ENCODE data around the gene MMP10. TPM values are rescaled to one million over a fixed set of nuclear protein-coding genes. Genes with fewer than 3 reads are reported as not detected.

Gene MMP10
- total RNA-seq, 1 donor from 2014 or later: not detected

DNA sequence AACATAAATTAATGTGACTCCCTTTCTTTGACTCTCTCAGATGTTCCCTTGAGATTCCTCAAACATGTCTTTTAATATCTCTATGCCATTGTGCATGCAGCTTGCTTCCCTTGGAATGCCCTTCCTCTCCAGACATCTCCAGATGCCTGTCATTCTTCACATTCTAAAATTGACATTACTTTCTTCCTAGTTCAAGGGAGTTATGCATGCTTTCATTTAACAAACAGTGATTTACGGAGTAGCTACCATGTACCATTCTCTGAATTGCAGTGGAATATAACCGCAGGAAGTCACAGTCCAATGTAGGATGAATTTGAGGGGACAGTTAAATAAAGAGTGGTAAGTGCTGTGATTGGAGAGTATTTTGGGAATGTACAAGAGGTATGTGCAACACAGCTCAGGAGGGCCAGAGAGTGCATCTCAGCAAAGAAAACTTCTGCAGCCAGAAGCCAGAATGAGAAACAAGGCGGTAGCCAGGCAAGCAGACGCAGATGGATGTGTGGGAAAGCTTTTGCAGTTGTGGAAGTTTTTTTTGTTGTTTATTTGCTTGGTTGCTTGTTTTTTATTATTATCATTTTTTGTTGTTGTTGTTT is 18.7 kb downstream of the MMP10 start:
- Mint-ChIP-seq H3K4me3 (ENCODE audit: low read depth) (no peak overlapping the region), H3K36me3 (ENCODE audit: insufficient read depth) (peaks cover 2% of the 10 kb centered on the region), H3K27me3 (no peaks in the 10 kb centered on the region), H3K4me1 (ENCODE audit: low read depth) (peaks cover 19% of the 10 kb centered on the region), H3K9me3 (ENCODE audit: low read depth) (no peaks in the 10 kb centered on the region), H3K27ac (no peak overlapping the region)
- TF ChIP-seq, protein P1, sequence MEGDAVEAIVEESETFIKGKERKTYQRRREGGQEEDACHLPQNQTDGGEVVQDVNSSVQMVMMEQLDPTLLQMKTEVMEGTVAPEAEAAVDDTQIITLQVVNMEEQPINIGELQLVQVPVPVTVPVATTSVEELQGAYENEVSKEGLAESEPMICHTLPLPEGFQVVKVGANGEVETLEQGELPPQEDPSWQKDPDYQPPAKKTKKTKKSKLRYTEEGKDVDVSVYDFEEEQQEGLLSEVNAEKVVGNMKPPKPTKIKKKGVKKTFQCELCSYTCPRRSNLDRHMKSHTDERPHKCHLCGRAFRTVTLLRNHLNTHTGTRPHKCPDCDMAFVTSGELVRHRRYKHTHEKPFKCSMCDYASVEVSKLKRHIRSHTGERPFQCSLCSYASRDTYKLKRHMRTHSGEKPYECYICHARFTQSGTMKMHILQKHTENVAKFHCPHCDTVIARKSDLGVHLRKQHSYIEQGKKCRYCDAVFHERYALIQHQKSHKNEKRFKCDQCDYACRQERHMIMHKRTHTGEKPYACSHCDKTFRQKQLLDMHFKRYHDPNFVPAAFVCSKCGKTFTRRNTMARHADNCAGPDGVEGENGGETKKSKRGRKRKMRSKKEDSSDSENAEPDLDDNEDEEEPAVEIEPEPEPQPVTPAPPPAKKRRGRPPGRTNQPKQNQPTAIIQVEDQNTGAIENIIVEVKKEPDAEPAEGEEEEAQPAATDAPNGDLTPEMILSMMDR (IDR thresholded peaks at IDR 0.05; ENCODE audit: unreplicated experiment): no peak
- DNase-seq (ENCODE audit: low spot score, unreplicated experiment): no peak

DNA sequence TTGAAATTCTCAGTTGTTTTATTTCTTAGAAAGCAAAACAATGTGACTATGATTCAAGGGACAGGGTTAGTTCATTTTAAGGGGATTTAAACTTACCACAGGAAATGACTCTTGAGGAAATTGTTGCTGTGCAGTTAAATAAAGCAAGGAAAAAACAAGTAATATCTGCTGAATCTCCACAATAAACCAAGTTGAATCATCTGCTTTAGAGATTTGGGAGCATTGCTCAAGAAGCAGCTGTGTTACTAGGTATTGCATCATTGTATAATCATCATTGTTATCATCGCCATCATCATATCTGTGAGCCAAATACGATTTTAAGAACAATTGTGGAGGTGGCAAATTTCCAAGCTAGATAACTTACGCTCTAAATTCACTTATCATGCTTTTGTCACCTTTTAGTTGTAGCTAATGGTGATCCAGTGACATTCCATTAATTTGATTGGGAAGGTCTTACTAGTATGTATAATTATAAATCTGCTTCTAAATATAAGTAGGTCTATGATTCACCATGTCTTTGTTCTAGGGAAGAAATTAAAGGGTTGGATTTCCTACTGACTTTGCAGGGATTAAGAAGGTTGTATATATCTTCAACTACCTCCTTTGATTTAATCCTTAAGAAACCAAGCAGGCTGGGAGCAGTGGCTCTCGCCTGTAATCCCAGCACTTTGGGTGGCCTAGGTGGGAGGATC is 19.9 kb downstream of the MMP10 start:
- Mint-ChIP-seq H3K36me3 (ENCODE audit: insufficient read depth) (peaks cover 2% of the 10 kb centered on the region), H3K27ac (no peak overlapping the region)

DNA sequence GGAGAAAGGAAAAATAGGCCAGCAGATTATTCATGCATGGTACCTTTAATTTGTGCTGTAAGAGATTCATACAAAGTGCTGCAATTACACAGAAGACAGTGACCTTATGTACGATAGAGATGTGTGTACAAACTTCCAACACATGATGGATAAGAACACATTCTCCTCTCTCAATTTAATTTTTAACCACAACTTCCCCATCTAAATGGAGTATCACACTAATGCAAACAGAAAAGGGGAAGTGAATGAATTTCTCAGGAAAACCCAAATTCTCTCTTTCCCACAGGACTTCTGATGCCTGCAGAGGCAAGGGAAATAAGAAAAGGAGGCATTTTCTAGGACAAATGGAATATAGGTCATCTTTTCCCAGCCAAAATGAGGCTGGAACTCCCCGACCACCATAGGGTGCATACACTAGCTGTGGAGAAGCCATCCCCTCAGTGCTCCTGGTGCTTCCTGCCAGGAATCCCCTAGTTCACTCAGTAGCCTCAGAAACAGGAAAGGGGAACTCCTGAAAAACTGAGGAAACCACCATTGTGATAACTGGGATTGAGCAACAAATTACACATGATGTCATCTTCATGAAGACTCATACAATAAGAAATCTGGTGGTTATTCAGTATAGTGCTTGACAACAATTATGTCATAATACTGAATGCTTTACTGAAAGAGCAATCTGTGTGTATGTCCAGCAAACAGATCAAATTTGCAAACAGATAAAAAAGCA is 22.4 kb downstream of the MMP10 start:
- TF ChIP-seq, protein P1 (IDR thresholded peaks at IDR 0.05; ENCODE audit: unreplicated experiment): no peak
- no peak overlapping the region for H3K27ac Mint-ChIP-seq
- H3K27me3 Mint-ChIP-seq: peaks cover 3% of the 10 kb centered on the region
- H3K4me1 Mint-ChIP-seq (ENCODE audit: low read depth): peaks cover 6% of the 10 kb centered on the region
- no peak overlapping the region for H3K4me3 Mint-ChIP-seq (ENCODE audit: low read depth)
- no peak for DNase-seq (ENCODE audit: low spot score, unreplicated experiment)
- H3K36me3 Mint-ChIP-seq (ENCODE audit: insufficient read depth): peaks cover 2% of the 10 kb centered on the region
- no peaks in the 10 kb centered on the region for H3K9me3 Mint-ChIP-seq (ENCODE audit: low read depth)

More for the DNA sequence above, 19.9 kb downstream of the MMP10 start:
- DNase-seq (ENCODE audit: low spot score, unreplicated experiment): no peak
- H3K4me3 Mint-ChIP-seq (ENCODE audit: low read depth): no peak overlapping the region
- TF ChIP-seq, protein P1 (IDR thresholded peaks at IDR 0.05; ENCODE audit: unreplicated experiment): no peak
- no peaks in the 10 kb centered on the region for H3K9me3 Mint-ChIP-seq (ENCODE audit: low read depth)
- H3K27me3 Mint-ChIP-seq: no peaks in the 10 kb centered on the region
- peaks cover 16% of the 10 kb centered on the region for H3K4me1 Mint-ChIP-seq (ENCODE audit: low read depth)

DNA sequence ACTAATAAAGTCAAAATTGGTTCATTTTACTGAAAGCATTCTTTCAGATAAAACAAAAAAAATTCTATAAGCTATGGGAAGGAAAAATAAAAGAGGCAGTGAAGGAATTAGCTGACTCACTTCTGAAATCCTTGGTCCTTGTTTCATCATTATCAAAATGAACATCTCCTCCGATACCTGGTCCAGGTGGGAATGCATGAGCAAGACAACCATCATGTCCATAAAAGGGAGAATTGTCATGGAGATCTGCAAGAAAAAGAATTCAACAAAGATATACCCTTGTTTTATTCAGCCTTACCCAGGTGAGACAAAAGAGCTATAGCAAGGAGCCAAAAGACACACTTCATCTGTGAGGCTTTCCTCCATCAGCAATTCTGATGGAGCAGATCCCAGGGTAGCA is 27.2 kb downstream of the MMP10 start:
- DNase-seq (ENCODE audit: low spot score, unreplicated experiment): no peak
- H3K4me3 Mint-ChIP-seq (ENCODE audit: low read depth): no peak overlapping the region
- peaks cover 3% of the 10 kb centered on the region for H3K27me3 Mint-ChIP-seq
- peaks cover 2% of the 10 kb centered on the region for H3K36me3 Mint-ChIP-seq (ENCODE audit: insufficient read depth)
- no peak overlapping the region for H3K27ac Mint-ChIP-seq
- H3K4me1 Mint-ChIP-seq (ENCODE audit: low read depth): no peaks in the 10 kb centered on the region
- peaks cover 10% of the 10 kb centered on the region for H3K9me3 Mint-ChIP-seq (ENCODE audit: low read depth)
- TF ChIP-seq, protein P1 (IDR thresholded peaks at IDR 0.05; ENCODE audit: unreplicated experiment): no peak

DNA sequence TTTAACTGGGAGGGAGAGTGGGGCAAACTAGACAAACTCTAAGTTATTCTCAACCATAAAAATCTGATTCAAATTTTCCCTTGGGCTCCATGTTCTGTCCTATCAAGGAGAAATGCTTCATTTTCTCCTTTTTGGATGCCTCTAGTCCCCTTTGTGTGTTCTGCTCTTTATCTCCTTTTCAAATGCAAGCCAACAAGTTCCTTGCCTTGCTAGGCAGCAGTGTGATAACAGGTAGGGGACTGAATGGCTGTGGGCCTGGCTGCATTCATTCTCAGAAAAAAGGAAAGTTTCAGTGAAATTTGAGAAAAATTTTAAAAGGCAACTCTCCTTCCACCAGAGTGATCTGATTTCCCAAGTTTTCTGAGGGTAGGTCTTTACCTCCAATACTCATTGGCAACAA is 28.8 kb downstream of the MMP10 start:
- H3K27ac Mint-ChIP-seq: no peak overlapping the region
- no peak overlapping the region for H3K4me3 Mint-ChIP-seq (ENCODE audit: low read depth)
- no peaks in the 10 kb centered on the region for H3K36me3 Mint-ChIP-seq (ENCODE audit: insufficient read depth)
- peaks cover 3% of the 10 kb centered on the region for H3K27me3 Mint-ChIP-seq
- H3K9me3 Mint-ChIP-seq (ENCODE audit: low read depth): peaks cover 19% of the 10 kb centered on the region
- no peak for DNase-seq (ENCODE audit: low spot score, unreplicated experiment)
- TF ChIP-seq, protein P1 (IDR thresholded peaks at IDR 0.05; ENCODE audit: unreplicated experiment): no peak
- H3K4me1 Mint-ChIP-seq (ENCODE audit: low read depth): no peaks in the 10 kb centered on the region

All from progenitor cell of endocrine pancreas (in vitro differentiated cells).